ENCODE measurements around the gene FYN.
A peak's percentile ranks its signal among the peaks of the same experiment; 100 is the strongest.
"Not testable (repeated sequence)": the region's sequence is repeated elsewhere in the genome, so short reads cannot be mapped to it uniquely, and the experiment has no call there.

The FYN gene

DNA sequence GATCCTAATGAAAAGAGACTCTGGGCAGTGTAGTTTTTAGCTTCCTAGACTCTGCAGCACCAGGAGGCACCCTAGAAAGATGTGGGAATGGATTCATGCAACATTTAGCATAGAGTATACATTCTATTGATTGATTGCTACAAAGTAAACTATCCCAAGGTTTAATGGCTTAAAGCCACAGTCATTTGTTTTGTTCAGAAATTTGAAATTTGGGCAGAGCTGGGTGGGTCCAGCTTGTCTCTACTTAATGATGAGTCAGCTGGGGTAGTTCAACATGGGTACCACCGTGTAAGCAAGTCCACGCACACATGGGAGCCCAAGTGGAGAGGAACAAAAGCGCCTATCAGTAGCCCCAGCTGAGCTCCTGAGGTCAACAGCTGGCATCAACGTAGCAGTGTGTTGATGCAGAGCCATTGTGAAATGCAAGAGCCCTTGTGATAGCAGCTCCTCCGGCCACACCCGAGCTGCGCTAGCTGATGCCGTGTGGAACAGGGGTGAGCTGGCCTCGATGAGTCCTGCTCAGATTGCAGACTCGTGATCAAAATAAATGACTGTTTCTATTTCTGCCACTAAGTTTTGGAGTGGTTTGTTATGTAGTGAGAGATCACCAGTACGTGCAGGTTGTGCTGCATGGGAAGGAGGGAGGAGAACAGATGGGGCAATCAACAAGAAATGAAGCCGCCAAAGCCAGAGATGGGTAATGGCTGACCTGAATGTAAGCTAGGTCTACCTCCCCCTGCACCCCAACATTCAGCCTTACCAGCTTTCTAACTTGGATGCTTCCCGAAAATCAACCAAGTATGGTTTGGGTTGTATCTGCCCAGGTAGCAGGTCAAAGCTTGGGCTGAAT lies 221.8 kb downstream of the FYN start:
- Histone ChIP-seq H3K4me1 (ENCODE audit: insufficient read depth, low read length) (peaks cover 9% of the 10 kb centered on the region), H3K36me3 (ENCODE audit: insufficient read depth, low read length) (no peaks in the 10 kb centered on the region), H3K27me3 (ENCODE audit: control insufficient read depth in 1 of 2, insufficient read depth in 2 of 2, low read length in 2 of 2) (no peaks in the 10 kb centered on the region), H3K4me3 (ENCODE audit: low read depth in 1 of 2, low read length in 2 of 2) (no peak overlapping the region), H3K27ac (ENCODE audit: low read depth, low read length) (no peak overlapping the region), H3K9me3 (ENCODE audit: low read length) (no peaks in the 10 kb centered on the region), H3K9ac (ENCODE audit: low read length) (no peak overlapping the region)

DNA sequence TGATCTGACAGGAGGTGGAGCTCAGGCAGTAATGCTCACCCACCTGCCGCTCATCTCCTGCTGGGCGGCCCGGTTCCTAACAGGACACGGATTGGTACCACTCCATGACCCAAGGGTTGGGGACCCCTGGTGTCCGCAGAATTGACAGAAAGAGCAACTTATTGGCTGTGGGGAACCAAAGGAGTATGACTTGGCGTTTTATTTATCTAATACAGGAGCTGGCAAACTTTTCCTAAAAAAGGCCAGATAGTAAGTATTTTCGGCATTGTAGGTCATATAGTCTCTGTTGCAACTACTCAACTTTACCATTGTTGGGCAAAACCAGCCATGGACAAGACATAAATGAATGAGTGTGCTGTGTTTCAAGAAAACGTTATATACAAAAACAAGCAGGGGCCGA lies 223.2 kb downstream of the FYN start:
- Histone ChIP-seq H3K27ac (ENCODE audit: low read depth, low read length) (no peak overlapping the region), H3K36me3 (ENCODE audit: insufficient read depth, low read length) (no peaks in the 10 kb centered on the region), H3K4me1 (ENCODE audit: insufficient read depth, low read length) (peaks cover 11% of the 10 kb centered on the region), H3K4me3 (ENCODE audit: low read depth in 1 of 2, low read length in 2 of 2) (no peak overlapping the region), H3K27me3 (ENCODE audit: control insufficient read depth in 1 of 2, insufficient read depth in 2 of 2, low read length in 2 of 2) (no peaks in the 10 kb centered on the region), H3K9ac (ENCODE audit: low read length) (no peak overlapping the region), H3K9me3 (ENCODE audit: low read length) (no peaks in the 10 kb centered on the region)

- Histone ChIP-seq H3K4me3 (ENCODE audit: low read depth in 1 of 2, low read length in 2 of 2) (no peak overlapping the region), H3K27me3 (ENCODE audit: control insufficient read depth in 1 of 2, insufficient read depth in 2 of 2, low read length in 2 of 2) (no peaks in the 10 kb centered on the region), H3K27ac (ENCODE audit: low read depth, low read length) (no peak overlapping the region), H3K4me1 (ENCODE audit: insufficient read depth, low read length) (peaks cover 11% of the 10 kb centered on the region), H3K36me3 (ENCODE audit: insufficient read depth, low read length) (no peaks in the 10 kb centered on the region), H3K9me3 (ENCODE audit: low read length) (no peaks in the 10 kb centered on the region), H3K9ac (ENCODE audit: low read length) (no peak overlapping the region)
Observed at GRCh38 chr6:111648100-111648499, 225.2 kb downstream of the FYN start.

DNA sequence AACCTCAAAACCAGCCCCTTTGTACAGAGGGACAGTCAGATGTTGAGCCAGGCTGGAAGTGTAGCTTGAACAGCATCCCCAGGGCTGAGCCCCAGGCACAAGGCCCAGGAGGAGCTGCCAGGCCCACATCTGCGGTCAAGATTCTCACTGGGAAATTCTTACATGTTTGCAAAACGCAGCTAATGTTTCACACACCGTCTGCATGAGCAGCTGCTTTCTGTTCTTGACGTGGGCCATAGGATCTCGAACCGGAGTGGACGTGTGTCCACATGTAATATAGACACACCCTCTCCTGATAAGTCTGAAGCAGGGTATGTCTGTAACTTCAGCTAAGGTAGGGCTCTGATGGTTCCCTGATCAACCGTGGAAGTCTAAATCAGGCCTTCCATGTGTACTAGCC lies 226.3 kb downstream of the FYN start:
- H3K9ac ChIP-seq (ENCODE audit: low read length), result peak overlapping the region; percentile 10
- peaks cover 18% of the 10 kb centered on the region for H3K4me1 ChIP-seq (ENCODE audit: insufficient read depth, low read length)
- no peaks in the 10 kb centered on the region for H3K9me3 ChIP-seq (ENCODE audit: low read length)

GRCh38 chr6:111646034-111646433 lies 227.2 kb downstream of the FYN start:
- Histone ChIP-seq H3K27ac (ENCODE audit: low read depth, low read length) (no peak overlapping the region), H3K9me3 (ENCODE audit: low read length) (no peaks in the 10 kb centered on the region), H3K27me3 (ENCODE audit: control insufficient read depth in 1 of 2, insufficient read depth in 2 of 2, low read length in 2 of 2) (no peaks in the 10 kb centered on the region), H3K4me3 (ENCODE audit: low read depth in 1 of 2, low read length in 2 of 2) (no peak overlapping the region), H3K36me3 (ENCODE audit: insufficient read depth, low read length) (no peaks in the 10 kb centered on the region), H3K9ac (ENCODE audit: low read length) (no peak overlapping the region), H3K4me1 (ENCODE audit: insufficient read depth, low read length) (peaks cover 18% of the 10 kb centered on the region)

More for the DNA sequence above, 226.3 kb downstream of the FYN start:
- Histone ChIP-seq H3K27ac (ENCODE audit: low read depth, low read length) (no peak overlapping the region), H3K4me3 (ENCODE audit: low read depth in 1 of 2, low read length in 2 of 2) (no peak overlapping the region), H3K27me3 (ENCODE audit: control insufficient read depth in 1 of 2, insufficient read depth in 2 of 2, low read length in 2 of 2) (no peaks in the 10 kb centered on the region), H3K36me3 (ENCODE audit: insufficient read depth, low read length) (no peaks in the 10 kb centered on the region)

DNA sequence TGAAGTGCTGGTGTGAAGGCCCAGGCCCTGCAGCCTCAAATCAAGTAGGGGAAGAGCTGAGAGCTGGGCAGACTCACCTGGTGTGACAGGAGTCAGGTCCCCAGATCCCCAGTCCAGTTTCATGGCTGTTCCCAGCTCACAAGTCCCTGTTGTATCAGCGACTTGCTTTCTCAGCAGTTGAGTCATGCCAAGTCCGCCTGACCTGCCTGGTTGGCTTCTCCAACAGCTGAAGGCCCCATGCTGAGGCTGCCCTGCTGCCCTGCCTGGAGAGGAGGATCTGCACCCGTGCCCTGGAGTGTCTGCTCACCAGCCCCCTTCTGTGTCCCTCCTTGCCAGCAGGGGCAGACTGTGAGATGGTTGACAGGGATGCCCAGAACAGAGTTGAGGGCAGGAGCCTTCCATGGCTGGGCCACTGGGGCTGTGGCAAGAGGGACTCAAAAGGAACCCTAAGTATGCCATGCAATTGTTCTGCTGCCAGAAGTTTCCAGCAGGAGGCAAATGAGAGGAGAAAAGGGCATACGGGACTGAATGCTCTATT lies 228.3 kb downstream of the FYN start:
- peaks cover 18% of the 10 kb centered on the region for H3K4me1 ChIP-seq (ENCODE audit: insufficient read depth, low read length)
- H3K9ac ChIP-seq (ENCODE audit: low read length), result no peak overlapping the region
- H3K36me3 ChIP-seq (ENCODE audit: insufficient read depth, low read length), result no peaks in the 10 kb centered on the region
- no peak overlapping the region for H3K4me3 ChIP-seq (ENCODE audit: low read depth in 1 of 2, low read length in 2 of 2)
- H3K27ac ChIP-seq (ENCODE audit: low read depth, low read length), result no peak overlapping the region
- H3K9me3 ChIP-seq (ENCODE audit: low read length), result no peaks in the 10 kb centered on the region
- no peaks in the 10 kb centered on the region for H3K27me3 ChIP-seq (ENCODE audit: control insufficient read depth in 1 of 2, insufficient read depth in 2 of 2, low read length in 2 of 2)

DNA sequence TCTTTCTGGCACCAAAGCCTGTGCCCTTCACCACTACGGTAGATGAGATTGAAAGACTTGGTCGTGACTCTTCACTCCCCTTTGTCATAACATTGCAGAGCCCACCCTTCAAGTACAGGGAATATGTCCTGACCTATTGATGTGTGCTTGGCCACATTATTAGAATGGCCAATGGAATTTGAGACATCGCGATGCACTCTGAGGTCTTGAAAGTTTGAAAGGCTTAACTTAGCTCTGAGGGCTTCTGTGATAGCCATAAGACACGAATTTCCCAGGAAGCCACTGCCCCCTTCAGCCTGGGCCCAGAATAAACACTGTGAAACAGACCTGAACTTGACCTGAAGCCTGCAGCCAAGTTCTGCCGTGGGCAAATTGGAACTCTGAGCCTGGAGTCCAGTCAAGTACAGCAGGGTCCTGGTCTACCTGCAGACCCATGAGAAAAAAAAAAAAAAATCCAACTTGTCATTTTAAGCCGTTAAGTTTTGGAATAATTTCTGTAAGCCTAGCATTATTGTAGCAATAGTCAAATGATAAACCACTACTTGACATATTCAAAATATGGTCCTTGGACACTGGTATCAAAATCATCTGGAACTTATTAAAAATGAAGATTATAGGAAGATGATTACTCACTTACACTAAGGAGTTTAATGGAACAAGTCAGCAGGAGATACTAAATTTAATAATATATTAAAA lies 230.6 kb downstream of the FYN start:
- Histone ChIP-seq H3K4me3 (ENCODE audit: low read depth in 1 of 2, low read length in 2 of 2) (peak overlapping the region in 1 of 2 donors; percentile 20), H3K9me3 (ENCODE audit: low read length) (no peaks in the 10 kb centered on the region), H3K27ac (ENCODE audit: low read depth, low read length) (no peak overlapping the region), H3K27me3 (ENCODE audit: control insufficient read depth in 1 of 2, insufficient read depth in 2 of 2, low read length in 2 of 2) (no peaks in the 10 kb centered on the region), H3K4me1 (ENCODE audit: insufficient read depth, low read length) (peaks cover 18% of the 10 kb centered on the region), H3K9ac (ENCODE audit: low read length) (peak overlapping the region; percentile 24), H3K36me3 (ENCODE audit: insufficient read depth, low read length) (no peaks in the 10 kb centered on the region)

DNA sequence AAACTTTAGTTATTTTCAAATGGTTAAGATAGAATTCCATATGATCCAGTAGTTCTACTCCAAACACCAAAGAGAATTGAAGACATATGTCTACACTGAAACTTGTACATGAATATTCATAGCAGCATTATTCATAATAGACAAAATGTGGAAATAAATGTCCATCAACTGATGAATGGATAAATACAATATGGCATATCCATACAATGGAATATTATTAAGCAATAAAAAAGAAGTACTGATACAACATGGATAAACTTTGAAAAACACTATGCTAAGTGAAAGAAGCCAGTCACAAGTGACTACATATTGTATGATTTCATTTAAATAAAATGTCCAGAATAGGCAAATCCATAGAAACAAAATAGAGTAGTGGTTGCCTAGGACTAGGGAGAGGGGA lies 234.0 kb downstream of the FYN start:
- Histone ChIP-seq H3K27ac (ENCODE audit: low read depth, low read length) (no peak overlapping the region), H3K36me3 (ENCODE audit: insufficient read depth, low read length) (no peaks in the 10 kb centered on the region), H3K4me1 (ENCODE audit: insufficient read depth, low read length) (peaks cover 7% of the 10 kb centered on the region), H3K9ac (ENCODE audit: low read length) (no peak overlapping the region), H3K9me3 (ENCODE audit: low read length) (no peaks in the 10 kb centered on the region), H3K27me3 (ENCODE audit: control insufficient read depth in 1 of 2, insufficient read depth in 2 of 2, low read length in 2 of 2) (no peaks in the 10 kb centered on the region), H3K4me3 (ENCODE audit: low read depth in 1 of 2, low read length in 2 of 2) (no peak overlapping the region)

DNA sequence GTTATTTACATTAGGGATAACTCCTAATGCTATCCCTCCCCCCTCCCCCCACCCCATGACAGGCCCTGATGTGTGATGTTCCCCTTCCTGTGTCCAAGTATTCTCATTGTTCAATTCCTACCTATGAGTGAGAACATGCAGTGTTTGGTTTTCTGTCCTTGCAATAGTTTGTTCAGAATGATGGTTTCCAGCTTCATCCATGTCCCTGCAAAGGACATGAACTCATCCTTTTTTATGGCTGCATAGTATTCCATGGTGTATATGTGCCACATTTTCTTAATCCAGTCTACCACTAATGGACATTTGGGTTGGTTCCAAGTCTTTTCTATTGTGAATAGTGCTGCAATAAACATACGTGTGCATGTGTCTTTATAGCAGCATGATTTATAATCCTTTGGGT lies 238.3 kb downstream of the FYN start:
- H3K9ac ChIP-seq (ENCODE audit: low read length); H3K27ac ChIP-seq (ENCODE audit: low read depth, low read length); H3K4me3 ChIP-seq (ENCODE audit: low read depth in 1 of 2, low read length in 2 of 2); H3K36me3 ChIP-seq (ENCODE audit: insufficient read depth, low read length); H3K27me3 ChIP-seq (ENCODE audit: control insufficient read depth in 1 of 2, insufficient read depth in 2 of 2, low read length in 2 of 2); H3K9me3 ChIP-seq (ENCODE audit: low read length): not testable (repeated sequence)
- peaks cover 13% of the 10 kb centered on the region for H3K4me1 ChIP-seq (ENCODE audit: insufficient read depth, low read length)

DNA sequence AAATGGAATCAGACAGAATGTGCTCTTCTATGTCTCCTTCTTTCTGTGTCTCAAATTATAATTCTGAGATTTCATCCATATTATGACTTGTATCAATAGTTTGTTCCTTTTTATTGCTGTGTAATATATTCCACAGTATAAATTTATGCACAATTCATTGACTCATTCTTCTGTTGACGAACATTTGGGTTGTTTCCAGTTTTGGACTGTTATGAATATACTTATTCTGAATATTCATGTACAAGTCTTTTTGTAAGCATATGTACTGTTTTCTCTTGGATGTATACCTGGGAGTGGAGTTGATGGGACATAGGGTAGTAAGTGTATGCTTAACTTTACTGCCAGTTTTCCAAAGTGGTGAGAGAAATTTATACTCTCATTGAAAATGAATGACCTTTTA lies 239.4 kb downstream of the FYN start:
- no peaks in the 10 kb centered on the region for H3K27me3 ChIP-seq (ENCODE audit: control insufficient read depth in 1 of 2, insufficient read depth in 2 of 2, low read length in 2 of 2)
- no peak overlapping the region for H3K27ac ChIP-seq (ENCODE audit: low read depth, low read length)
- H3K4me1 ChIP-seq (ENCODE audit: insufficient read depth, low read length), result peaks cover 13% of the 10 kb centered on the region
- H3K4me3 ChIP-seq (ENCODE audit: low read depth in 1 of 2, low read length in 2 of 2), result no peak overlapping the region
- no peaks in the 10 kb centered on the region for H3K36me3 ChIP-seq (ENCODE audit: insufficient read depth, low read length)
- no peaks in the 10 kb centered on the region for H3K9me3 ChIP-seq (ENCODE audit: low read length)
- no peak overlapping the region for H3K9ac ChIP-seq (ENCODE audit: low read length)

DNA sequence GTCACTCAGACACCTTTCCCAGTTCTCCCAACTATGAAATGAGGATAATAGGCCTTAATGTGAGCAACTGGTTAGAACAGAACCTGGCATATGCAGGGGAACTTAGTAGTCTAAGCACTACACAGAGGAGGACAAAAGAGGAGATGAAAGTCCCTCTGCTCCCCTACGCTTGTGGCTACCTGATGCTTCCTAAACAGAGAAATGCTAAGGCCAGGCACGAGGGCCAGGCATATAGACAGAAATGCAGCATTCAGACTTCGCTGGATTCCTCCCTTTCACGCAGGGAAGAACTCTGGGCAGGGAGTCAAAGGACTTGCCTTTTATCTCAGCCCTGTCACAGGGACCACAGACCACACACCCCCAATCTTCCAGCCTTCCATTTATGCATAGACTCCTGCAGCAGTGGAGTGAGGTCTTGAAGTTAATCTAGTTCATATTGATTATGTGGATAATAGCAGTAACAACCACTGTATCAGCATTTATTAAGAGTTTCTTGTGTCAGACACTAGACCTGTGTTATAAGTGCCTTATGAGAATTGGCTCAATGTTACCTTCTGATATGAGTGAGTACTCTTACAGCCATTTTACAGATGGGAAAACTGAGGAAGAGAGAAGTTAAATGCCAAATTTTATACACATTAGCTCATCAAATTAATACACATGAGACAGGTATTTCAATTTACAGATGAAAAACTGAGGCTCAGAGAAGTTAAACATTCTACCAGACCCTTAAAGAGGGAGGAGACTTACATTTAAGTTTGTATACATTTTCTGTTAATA lies 240.6 kb downstream of the FYN start:
- Histone ChIP-seq H3K27me3 (ENCODE audit: control insufficient read depth in 1 of 2, insufficient read depth in 2 of 2, low read length in 2 of 2) (no peaks in the 10 kb centered on the region), H3K36me3 (ENCODE audit: insufficient read depth, low read length) (no peaks in the 10 kb centered on the region), H3K27ac (ENCODE audit: low read depth, low read length) (no peak overlapping the region), H3K4me3 (ENCODE audit: low read depth in 1 of 2, low read length in 2 of 2) (no peak overlapping the region), H3K9me3 (ENCODE audit: low read length) (no peaks in the 10 kb centered on the region), H3K4me1 (ENCODE audit: insufficient read depth, low read length) (peaks cover 13% of the 10 kb centered on the region), H3K9ac (ENCODE audit: low read length) (no peak overlapping the region)
